Ovary (tissue), 9 donors: ENCODE data around the gene ADAMTS12. TPM values are rescaled to one million over a fixed set of nuclear protein-coding genes. Genes with fewer than 3 reads are reported as not detected.

Experiments used
- DNase-seq, 5 donors: peaks; one replicate each; pipeline ENCODE4 v3.0.0-alpha.2; 2019 to 2020
- H3K27ac ChIP-seq, 2 donors: fragments of 200-600 bp; one replicate each; pipeline versions ENCODE4 v1.5.1 to v1.8.0; 2019 to 2022
- H3K27me3 ChIP-seq: fragments of 200-600 bp; one replicate; pipeline ENCODE4 v1.8.0; 2022
- H3K36me3 ChIP-seq: fragments of 200-600 bp; sonication (generic); one replicate; pipeline ENCODE4 v1.5.1; 2019
- H3K4me1 ChIP-seq: one replicate; pipeline ENCODE4 v1.8.1; 2013; ENCODE audit warnings: mild to moderate bottlenecking, moderate library complexity; ENCODE audit not compliant: insufficient read depth
- H3K4me3 ChIP-seq: fragments of 200-600 bp; sonication (generic); one replicate; pipeline ENCODE4 v1.5.1; 2017
- H3K9me3 ChIP-seq, 2 donors: fragments of 200-600 bp in 1 of 2; sonication (generic) in 1 of 2; one replicate each; pipeline versions ENCODE4 v1.5.1 to v1.8.1; 2013 to 2019; ENCODE audit warnings: mild to moderate bottlenecking in 1 of 2, moderate library complexity in 1 of 2
- EP300 ChIP-seq: sonication (generic); formaldehyde crosslinking; IDR thresholded peaks from one replicate; pipeline ENCODE4 v1.6.1; 2017; ENCODE audit warnings: antibody characterized with exemption
- POLR2A ChIP-seq: fragments of 450-650 bp; IDR thresholded peaks from one replicate; pipeline ENCODE4 v1.6.1; 2017; ENCODE audit warnings: antibody characterized with exemption, mild to moderate bottlenecking, moderate library complexity
- WGBS, 3 donors: extraction: QIAGEN DNeasy Blood & Tissue Kit in 1 of 3; methylation state at CpG; one replicate each; pipeline versions ENCODE4 v1.1.5 to v1.1.7; 2013 to 2017; 5-methylcytosine and 5-hydroxymethylcytosine counted together
- intact Hi-C, 4 donors: fragments of 100-400 bp; cut with DNase I; formaldehyde crosslinking; loops; one replicate each; pipeline versions ENCODE4 v1.11.0 to v1.15.1; 2022 to 2023
- polyA plus RNA-seq, 2 donors: library from polyadenylated mRNA; stranded (reverse); fragments of 200-250 nt in 1 of 2; fragments of 350-450 nt in 1 of 2; fragmentation: Illumina TruSeq in 1 of 2; extraction: RNeasy Lipid Tissue Mini Kit (QIAGEN cat#74804) in 1 of 2; gene quantifications; one replicate each; pipeline ENCODE4 v1.2.3, GENCODE V29; 2013 to 2014
- total RNA-seq, 7 donors: library from RNA; depleted of rRNA in 2 of 7; stranded (reverse); fragments of >200 nt in 2 of 7; fragmentation: NEBNext Ultra II Directional in 3 of 7; extraction: Animal tissue kit (Norgen Biotek cat#: 25700) in 3 of 7; gene quantifications; one replicate each; pipeline versions ENCODE4 v1.1.0 to v1.2.4, GENCODE V29; 2016 to 2023
- TF ChIP-seq, protein P1 (sequence below), 3 donors: fragments of 450-650 bp in 2 of 3; fragments of 200-600 bp in 1 of 3; IDR thresholded peaks; one replicate each; pipeline versions ENCODE4 v1.5.1 to v1.8.0; 2016 to 2022; ENCODE audit warnings: antibody characterized with exemption in 3 of 3, mild to moderate bottlenecking in 1 of 3
- donor health status: DM: no; HTN: no; CAD: no; lungs with moderate emphysema.
- donor health status: DM: no; HTN: no; CAD: no.
- donor health status: Bipolar disorder and iron deficiency.
- donor health status: DM: yes; HTN: yes; CAD: no.
- donor health status: DM: no; HTN: no; CAD: no.
- donor health status: DM: yes; HTN: yes; CAD: no.

The ADAMTS12 gene
- total and polyA plus RNA-seq, 9 donors, result 2.9 to 9.8 (median 5.5) TPM

DNA sequence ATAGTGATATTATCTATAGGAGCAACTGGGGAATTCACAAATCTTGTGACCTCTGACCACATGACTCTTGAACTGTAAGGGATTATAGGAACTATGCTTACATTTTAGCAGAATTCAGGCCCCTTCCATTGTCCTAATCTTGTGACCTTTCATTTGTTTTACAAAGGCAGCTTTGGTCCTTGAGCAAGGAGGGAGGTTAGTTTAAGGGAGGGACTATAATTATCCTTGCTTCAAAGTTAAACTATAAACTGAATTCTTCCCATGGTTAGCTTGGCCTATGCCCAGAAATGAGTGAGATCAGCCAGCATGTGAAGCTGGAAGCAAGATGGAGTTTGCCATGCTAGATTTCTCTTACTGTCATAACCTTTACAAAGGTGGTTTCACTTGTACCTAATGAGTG is 399.8 kb downstream of the ADAMTS12 start:
- H3K36me3 ChIP-seq, result no peaks in the 10 kb centered on the region
- no peak overlapping the region for H3K27ac ChIP-seq
- H3K27me3 ChIP-seq, result no peaks in the 10 kb centered on the region
- no peak overlapping the region for H3K4me3 ChIP-seq
- no peak for DNase-seq
- no peaks in the 10 kb centered on the region for H3K9me3 ChIP-seq
- no peaks in the 10 kb centered on the region for H3K4me1 ChIP-seq
- intact Hi-C loops, result no loop called here
- TF ChIP-seq EP300 (no peak), POLR2A (no peak)
- TF ChIP-seq, protein P1, sequence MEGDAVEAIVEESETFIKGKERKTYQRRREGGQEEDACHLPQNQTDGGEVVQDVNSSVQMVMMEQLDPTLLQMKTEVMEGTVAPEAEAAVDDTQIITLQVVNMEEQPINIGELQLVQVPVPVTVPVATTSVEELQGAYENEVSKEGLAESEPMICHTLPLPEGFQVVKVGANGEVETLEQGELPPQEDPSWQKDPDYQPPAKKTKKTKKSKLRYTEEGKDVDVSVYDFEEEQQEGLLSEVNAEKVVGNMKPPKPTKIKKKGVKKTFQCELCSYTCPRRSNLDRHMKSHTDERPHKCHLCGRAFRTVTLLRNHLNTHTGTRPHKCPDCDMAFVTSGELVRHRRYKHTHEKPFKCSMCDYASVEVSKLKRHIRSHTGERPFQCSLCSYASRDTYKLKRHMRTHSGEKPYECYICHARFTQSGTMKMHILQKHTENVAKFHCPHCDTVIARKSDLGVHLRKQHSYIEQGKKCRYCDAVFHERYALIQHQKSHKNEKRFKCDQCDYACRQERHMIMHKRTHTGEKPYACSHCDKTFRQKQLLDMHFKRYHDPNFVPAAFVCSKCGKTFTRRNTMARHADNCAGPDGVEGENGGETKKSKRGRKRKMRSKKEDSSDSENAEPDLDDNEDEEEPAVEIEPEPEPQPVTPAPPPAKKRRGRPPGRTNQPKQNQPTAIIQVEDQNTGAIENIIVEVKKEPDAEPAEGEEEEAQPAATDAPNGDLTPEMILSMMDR (IDR thresholded peaks at IDR 0.05), result no peak

DNA sequence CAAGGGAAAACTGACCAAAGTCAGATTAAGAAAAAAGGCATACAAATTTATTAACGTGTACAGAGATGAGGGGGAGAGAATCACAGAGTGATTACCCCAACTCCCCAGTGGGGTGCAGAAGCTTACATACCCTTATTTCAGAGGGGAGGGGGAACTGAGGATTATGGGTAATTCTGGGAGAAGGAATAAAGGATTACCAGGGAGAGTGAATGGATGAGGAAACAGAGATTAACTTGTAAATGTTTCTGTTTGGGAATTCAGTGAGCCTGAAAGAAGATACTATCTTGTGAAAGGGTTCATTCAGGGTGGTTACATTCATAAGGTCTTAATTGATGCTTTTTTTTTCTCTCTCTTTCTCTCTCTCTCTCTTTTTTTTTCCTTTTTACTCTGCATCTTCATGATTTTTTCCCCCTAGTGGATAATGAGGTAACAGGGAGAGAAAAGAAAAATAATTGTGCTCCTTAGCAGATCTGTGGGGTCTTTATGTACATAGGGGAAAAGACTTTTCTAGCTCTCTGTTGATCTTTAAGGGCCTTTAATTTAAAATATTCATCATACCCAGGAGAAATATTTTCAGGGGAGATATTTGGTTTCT is 401.6 kb downstream of the ADAMTS12 start:
- intact Hi-C loops, result no loop called here
- H3K36me3 ChIP-seq, result no peaks in the 10 kb centered on the region
- DNase-seq, result no peak
- no peaks in the 10 kb centered on the region for H3K4me1 ChIP-seq
- no peak for TF ChIP-seq POLR2A
- TF ChIP-seq EP300, result no peak
- TF ChIP-seq, protein P1 (IDR thresholded peaks at IDR 0.05), result no peak
- WGBS, 3 donors, result 49 to 55% (median 54%) methylated on average over 1 of the region's 1 CpG
- H3K27me3 ChIP-seq, result no peaks in the 10 kb centered on the region
- H3K27ac ChIP-seq, result no peak overlapping the region
- no peaks in the 10 kb centered on the region for H3K9me3 ChIP-seq
- no peak overlapping the region for H3K4me3 ChIP-seq

DNA sequence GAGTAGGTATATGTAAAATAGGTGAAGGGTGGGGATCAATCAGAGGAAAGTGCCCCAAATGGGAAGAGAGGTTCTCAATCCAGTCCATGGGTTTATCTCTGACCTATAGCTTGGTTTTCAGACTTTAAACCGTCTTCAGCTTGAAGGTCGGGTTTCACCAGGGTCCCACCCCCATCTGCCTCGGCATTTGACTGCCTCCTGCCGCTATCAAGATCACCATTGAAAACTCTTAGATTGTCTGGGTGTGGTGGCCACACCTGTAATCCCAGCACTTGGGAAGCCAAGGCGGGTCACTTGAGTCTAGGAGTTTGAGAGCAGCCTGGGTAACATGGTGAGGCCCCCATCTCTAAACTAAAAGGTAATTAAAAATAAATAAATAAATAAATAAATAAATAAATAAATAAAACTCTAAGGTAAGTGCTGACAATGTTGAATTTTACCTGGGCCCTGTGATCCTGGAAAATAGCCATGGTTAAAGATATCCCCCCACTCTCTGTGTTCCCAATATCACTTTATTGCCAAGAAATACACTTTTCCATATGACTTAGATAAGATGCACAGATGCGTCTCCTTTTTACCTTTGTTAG is 402.2 kb downstream of the ADAMTS12 start:
- Histone ChIP-seq H3K27me3 (no peaks in the 10 kb centered on the region), H3K4me3 (no peak overlapping the region), H3K4me1 (no peaks in the 10 kb centered on the region), H3K9me3 (no peaks in the 10 kb centered on the region), H3K27ac (no peak overlapping the region), H3K36me3 (no peaks in the 10 kb centered on the region)
- no peak for TF ChIP-seq POLR2A
- TF ChIP-seq, protein P1 (IDR thresholded peaks at IDR 0.05), result no peak
- no peak for TF ChIP-seq EP300
- intact Hi-C loops, result no loop called here
- 93 to 97% (median 95%) methylated on average over 6 of the region's 6 CpGs for WGBS, 3 donors
- no peak for DNase-seq

DNA sequence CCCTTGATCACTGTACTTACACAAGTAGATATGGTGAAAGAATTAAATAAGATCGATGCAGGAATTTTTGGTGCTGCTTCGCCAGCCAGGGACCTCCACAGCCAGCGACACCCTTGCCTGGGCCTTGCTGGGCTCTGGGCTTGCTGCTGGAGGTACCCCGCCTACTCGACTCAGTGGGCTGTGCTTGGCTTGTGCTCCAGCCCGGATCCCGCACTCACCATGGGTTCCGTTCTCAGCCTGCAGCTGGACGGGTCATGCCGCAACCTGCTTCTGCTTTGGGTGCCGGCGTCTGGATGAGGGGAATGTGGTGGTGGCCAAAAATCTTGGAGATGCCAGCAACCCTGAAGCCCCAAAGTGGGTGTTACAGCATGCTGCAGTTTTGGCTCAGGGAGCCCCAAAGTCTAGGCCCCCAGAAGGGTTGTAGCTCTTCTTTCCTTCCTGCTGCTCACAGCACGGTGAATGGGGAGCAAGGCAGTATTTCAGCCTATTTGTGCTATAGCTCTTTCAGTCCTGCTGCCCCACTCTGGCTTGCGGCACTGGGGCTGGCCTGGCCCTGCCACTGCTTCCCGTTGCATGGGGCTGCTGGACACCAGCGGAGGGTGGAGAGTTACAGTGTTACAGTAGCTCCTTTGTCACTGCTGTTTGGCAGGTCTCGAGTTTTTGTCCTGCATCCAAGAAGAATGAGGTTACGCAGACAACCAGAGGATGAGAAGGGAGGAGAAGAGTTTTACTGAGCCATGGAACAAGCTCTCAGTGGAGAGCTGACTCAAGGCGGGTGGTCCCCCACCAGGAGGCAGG is 403.0 kb downstream of the ADAMTS12 start:
- TF ChIP-seq POLR2A, result no peak
- no peak for TF ChIP-seq EP300
- TF ChIP-seq, protein P1 (IDR thresholded peaks at IDR 0.05), result no peak
- Histone ChIP-seq H3K9me3 (no peaks in the 10 kb centered on the region), H3K4me3 (no peak overlapping the region), H3K27ac (no peak overlapping the region), H3K36me3 (no peaks in the 10 kb centered on the region), H3K27me3 (no peaks in the 10 kb centered on the region), H3K4me1 (no peaks in the 10 kb centered on the region)
- intact Hi-C loops, result no loop called here
- WGBS, 3 donors, result 93 to 97% (median 97%) methylated on average over 19 of the region's 19 CpGs
- DNase-seq, result no peak
